CD14-positive monocyte (primary cell): ENCODE results near the gene FMO5. TPM values are rescaled to one million over a fixed set of nuclear protein-coding genes. Genes with fewer than 3 reads are reported as not detected.

Experiments
- DNase-seq, 3 donors: peaks; one replicate each; pipeline ENCODE4 v3.0.0-alpha.2; 2011 to 2022
- H2AFZ ChIP-seq: 2 replicates; pipeline ENCODE4 v1.6.0; 2012; ENCODE audit warnings: mild to moderate bottlenecking, low read depth, low read length, inconsistent platforms; ENCODE audit not compliant: insufficient read depth, poor library complexity, severe bottlenecking
- H3K27ac ChIP-seq, 2 donors: 1 replicate in 1 of 2; 2 replicates in 1 of 2; pipeline ENCODE4 v1.5.1; 2012 to 2013; ENCODE audit warnings: low read length in 2 of 2, control low read depth in 1 of 2, inconsistent platforms in 1 of 2, low read depth in 1 of 2, mild to moderate bottlenecking in 1 of 2
- H3K27me3 ChIP-seq, 2 donors: one replicate each; pipeline versions ENCODE4 v1.6.0 to v1.6.1; 2011 to 2013; ENCODE audit warnings: low read length in 2 of 2; ENCODE audit not compliant: control insufficient read depth in 2 of 2, insufficient read depth in 2 of 2
- H3K36me3 ChIP-seq, 2 donors: replicated peaks in 1 of 2; 1 replicate in 1 of 2; 2 replicates in 1 of 2; pipeline versions ENCODE4 v1.5.1 to v1.6.1; 2012 to 2013; ENCODE audit warnings: low read length in 2 of 2, control low read depth in 1 of 2, inconsistent platforms in 1 of 2, mild to moderate bottlenecking in 1 of 2; ENCODE audit not compliant: insufficient read depth in 2 of 2, control insufficient read depth in 1 of 2
- H3K4me1 ChIP-seq, 2 donors: 1 replicate in 1 of 2; 2 replicates in 1 of 2; pipeline versions ENCODE4 v1.5.1 to v1.6.1; 2012 to 2013; ENCODE audit warnings: low read length in 2 of 2, control low read depth in 1 of 2, inconsistent platforms in 1 of 2, mild to moderate bottlenecking in 1 of 2, moderate library complexity in 1 of 2; ENCODE audit not compliant: insufficient read depth in 2 of 2, control insufficient read depth in 1 of 2
- H3K4me2 ChIP-seq: replicated peaks from 2 replicates; pipeline ENCODE3; 2012; ENCODE audit warnings: low read length, moderate library complexity, mild to moderate bottlenecking; ENCODE audit not compliant: poor library complexity, severe bottlenecking; ENCODE audit errors: extremely low read depth
- H3K4me3 ChIP-seq, 3 experiments: fragments of 200-600 bp in 1 of 3; sonication (generic) in 1 of 3; replicated peaks in 1 of 3; 1 replicate in 2 of 3; 2 replicates in 1 of 3; pipeline ENCODE4 v1.5.1; 2011 to 2013; ENCODE audit warnings: low read length in 3 of 3, mild to moderate bottlenecking in 3 of 3, control low read depth in 2 of 3, low read depth in 2 of 3, inconsistent platforms in 1 of 3, moderate library complexity in 1 of 3
- H3K79me2 ChIP-seq: 2 replicates; pipeline ENCODE4 v1.6.0; 2012; ENCODE audit warnings: mild to moderate bottlenecking, control low read depth, inconsistent platforms, low read length, moderate library complexity; ENCODE audit not compliant: insufficient read depth
- H3K9ac ChIP-seq: 2 replicates; pipeline ENCODE4 v1.6.0; 2017; ENCODE audit warnings: low read length, mild to moderate bottlenecking; ENCODE audit not compliant: insufficient read depth, poor library complexity, severe bottlenecking
- H3K9me3 ChIP-seq, 2 donors: replicated peaks in 1 of 2; 1 replicate in 1 of 2; 2 replicates in 1 of 2; pipeline versions ENCODE4 v1.5.1 to v1.6.1; 2012 to 2013; ENCODE audit warnings: low read length in 2 of 2, control low read depth in 1 of 2; ENCODE audit not compliant: control insufficient read depth in 1 of 2, insufficient read depth in 1 of 2
- H4K20me1 ChIP-seq: 2 replicates; pipeline ENCODE4 v1.6.0; 2012; ENCODE audit warnings: mild to moderate bottlenecking, low read length, control low read depth, moderate library complexity; ENCODE audit not compliant: insufficient read depth
- H3K27ac Mint-ChIP-seq, 7 donors: one replicate each; pipeline ENCODE4 v1.8.0; 2020; ENCODE audit warnings: mild to moderate bottlenecking in 7 of 7, mixed read lengths in 7 of 7, moderate library complexity in 6 of 7, inconsistent platforms in 2 of 7
- H3K27me3 Mint-ChIP-seq, 3 donors: one replicate each; pipeline ENCODE4 v1.8.0; 2021 to 2022; ENCODE audit warnings: low read depth in 3 of 3, mild to moderate bottlenecking in 3 of 3, mixed read lengths in 3 of 3, moderate library complexity in 3 of 3, inconsistent platforms in 1 of 3
- H3K36me3 Mint-ChIP-seq, 2 donors: one replicate each; pipeline ENCODE4 v1.8.0; 2020; ENCODE audit warnings: mixed read lengths in 2 of 2, inconsistent platforms in 1 of 2, mild to moderate bottlenecking in 1 of 2
- H3K4me1 Mint-ChIP-seq: one replicate; pipeline ENCODE4 v1.8.0; 2020; ENCODE audit warnings: mild to moderate bottlenecking, mixed read lengths
- H3K4me3 Mint-ChIP-seq, 2 donors: one replicate each; pipeline ENCODE4 v1.8.0; 2020; ENCODE audit warnings: mild to moderate bottlenecking in 2 of 2, mixed read lengths in 2 of 2, moderate library complexity in 1 of 2
- H3K9me3 Mint-ChIP-seq, 7 donors: one replicate each; pipeline ENCODE4 v1.8.0; 2020 to 2022; ENCODE audit warnings: mixed read lengths in 7 of 7, mild to moderate bottlenecking in 6 of 7, moderate library complexity in 6 of 7, inconsistent platforms in 2 of 7
- CTCF ChIP-seq: fragments of 200-600 bp; IDR thresholded peaks from one replicate; pipeline ENCODE4 v1.8.0; 2022; ENCODE audit warnings: antibody characterized with exemption, mild to moderate bottlenecking
- WGBS: methylation state at CpG from one replicate; pipeline ENCODE4 v1.1.5; 2013; ENCODE audit warnings: missing lambda C conversion rate; ENCODE audit not compliant: insufficient coverage; 5-methylcytosine and 5-hydroxymethylcytosine counted together
- intact Hi-C, 2 donors: fragments of 100-400 bp; cut with micrococcal nuclease; formaldehyde crosslinking; loops; one replicate each; pipeline versions ENCODE4 v1.15.0 to v1.15.1; 2023
- polyA plus RNA-seq, 3 donors: library from polyadenylated mRNA; depleted of rRNA in 1 of 3; unstranded in 2 of 3; stranded (reverse) in 1 of 3; fragments of 300-500 nt in 2 of 3; fragments of >200 nt in 1 of 3; fragmentation: Illumina TruSeq in 2 of 3; gene quantifications; 1 replicate in 2 of 3; 2 replicates in 1 of 3; pipeline ENCODE4 v1.2.3, GENCODE V29; 2012 to 2021

Gene FMO5
- polyA plus RNA-seq, 3 donors: 16.8 to 20.0 (median 18.0) TPM

- peaks cover 5% of the 10 kb centered on the region for H4K20me1 ChIP-seq
- peak overlapping the region; percentile 58 for H3K4me2 ChIP-seq
- peak overlapping the region in 2 of 7 donors; percentile 1 to 81 for H3K27ac Mint-ChIP-seq
- H3K9me3 ChIP-seq: no peaks in the 10 kb centered on the region
- no peaks in the 10 kb centered on the region for H3K9me3 Mint-ChIP-seq
- DNase-seq: no peak
- peak overlapping the region in 1 of 2 donors; percentile 23 for H3K27ac ChIP-seq
- H3K36me3 ChIP-seq: no peaks in the 10 kb centered on the region
- H3K9ac ChIP-seq: no peak overlapping the region
- no peak overlapping the region for H3K4me3 ChIP-seq
- TF ChIP-seq CTCF: no peak
- H2AFZ ChIP-seq: no peak overlapping the region
- H3K4me1 Mint-ChIP-seq: peaks cover 44% of the 10 kb centered on the region
- no peaks in the 10 kb centered on the region for H3K27me3 ChIP-seq
- peaks cover 32 to 46% of the 10 kb centered on the region in 2 donors for H3K4me1 ChIP-seq
- no CpG with 5 or more reads among the region's 2 CpGs for WGBS
- peaks cover 87% of the 10 kb centered on the region for H3K79me2 ChIP-seq
- H3K36me3 Mint-ChIP-seq: peaks cover 0 to 2% of the 10 kb centered on the region in 2 donors
- intact Hi-C loops: loop anchor here in 1 of 2 donors (10.0 kb wide), 1 partner anchor 161 kb away; no protein-coding TSS in a partner anchor
- no peaks in the 10 kb centered on the region for H3K27me3 Mint-ChIP-seq
- H3K4me3 Mint-ChIP-seq: no peak overlapping the region
Observed at GRCh38 chr1:147246044-147246690, 21.0 kb upstream of the FMO5 start.

GRCh38 chr1:147245586-147246021 is 20.5 kb upstream of the FMO5 start:
- no peaks in the 10 kb centered on the region for H3K9me3 Mint-ChIP-seq
- peak overlapping the region in 4 of 7 donors; percentile 1 to 81 (median 21) for H3K27ac Mint-ChIP-seq
- 24% methylated on average over 3 of the region's 3 CpGs for WGBS

More at GRCh38 chr1:147245586-147246021, 20.5 kb upstream of the FMO5 start:
- Histone ChIP-seq H3K79me2 (peaks cover 81% of the 10 kb centered on the region), H3K9me3 (no peaks in the 10 kb centered on the region), H3K4me2 (no peak overlapping the region), H3K9ac (no peak overlapping the region), H3K27ac (peak overlapping the region in 1 of 2 donors; percentile 23), H3K4me3 (no peak overlapping the region), H3K27me3 (no peaks in the 10 kb centered on the region), H4K20me1 (peaks cover 5% of the 10 kb centered on the region), H3K4me1 (peaks cover 32 to 46% of the 10 kb centered on the region in 2 donors), H2AFZ (no peak overlapping the region), H3K36me3 (no peaks in the 10 kb centered on the region)
- H3K4me1 Mint-ChIP-seq: peaks cover 44% of the 10 kb centered on the region
- DNase-seq: peak; percentile 39 to 55 (median 43)
- no peak for TF ChIP-seq CTCF
- intact Hi-C loops: loop anchor here in 1 of 2 donors (10.0 kb wide), 1 partner anchor 161 kb away; no protein-coding TSS in a partner anchor
- no peak overlapping the region for H3K4me3 Mint-ChIP-seq
- H3K36me3 Mint-ChIP-seq: peaks cover 0 to 2% of the 10 kb centered on the region in 2 donors
- no peaks in the 10 kb centered on the region for H3K27me3 Mint-ChIP-seq
